ENCODE data around the gene PCDHGC3.

DNA sequence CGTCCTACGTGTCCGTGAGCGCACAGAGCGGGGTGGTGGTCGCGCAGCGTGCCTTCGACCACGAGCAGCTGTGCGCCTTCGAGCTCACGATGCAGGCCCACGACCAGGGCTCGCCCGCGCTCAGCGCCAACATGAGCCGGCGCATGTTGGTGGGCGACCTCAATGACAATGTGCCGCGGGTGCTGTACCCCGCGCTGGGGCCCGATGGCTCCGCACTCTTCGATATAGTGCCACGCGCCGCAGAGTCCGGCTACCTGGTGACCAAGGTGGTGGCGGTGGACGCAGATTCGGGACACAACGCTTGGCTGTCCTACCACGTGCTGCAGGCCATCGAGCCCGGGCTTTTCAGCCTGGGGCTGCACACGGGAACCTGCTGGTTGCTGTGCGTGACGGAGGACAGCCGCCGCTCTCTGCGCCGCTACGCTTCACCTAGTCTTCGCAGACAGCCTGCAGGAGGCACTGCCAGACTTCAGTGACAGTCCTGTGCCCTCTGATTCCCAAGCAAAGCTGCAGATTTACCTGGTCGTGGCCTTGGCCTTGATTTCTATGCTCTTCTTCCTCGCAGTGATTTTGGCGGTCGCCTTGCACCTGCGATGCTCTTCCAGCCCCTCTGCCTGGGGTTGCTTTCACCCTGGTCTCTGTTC, 47.9 kb upstream of the PCDHGC3 start:
- TF ChIP-seq, protein P1, sequence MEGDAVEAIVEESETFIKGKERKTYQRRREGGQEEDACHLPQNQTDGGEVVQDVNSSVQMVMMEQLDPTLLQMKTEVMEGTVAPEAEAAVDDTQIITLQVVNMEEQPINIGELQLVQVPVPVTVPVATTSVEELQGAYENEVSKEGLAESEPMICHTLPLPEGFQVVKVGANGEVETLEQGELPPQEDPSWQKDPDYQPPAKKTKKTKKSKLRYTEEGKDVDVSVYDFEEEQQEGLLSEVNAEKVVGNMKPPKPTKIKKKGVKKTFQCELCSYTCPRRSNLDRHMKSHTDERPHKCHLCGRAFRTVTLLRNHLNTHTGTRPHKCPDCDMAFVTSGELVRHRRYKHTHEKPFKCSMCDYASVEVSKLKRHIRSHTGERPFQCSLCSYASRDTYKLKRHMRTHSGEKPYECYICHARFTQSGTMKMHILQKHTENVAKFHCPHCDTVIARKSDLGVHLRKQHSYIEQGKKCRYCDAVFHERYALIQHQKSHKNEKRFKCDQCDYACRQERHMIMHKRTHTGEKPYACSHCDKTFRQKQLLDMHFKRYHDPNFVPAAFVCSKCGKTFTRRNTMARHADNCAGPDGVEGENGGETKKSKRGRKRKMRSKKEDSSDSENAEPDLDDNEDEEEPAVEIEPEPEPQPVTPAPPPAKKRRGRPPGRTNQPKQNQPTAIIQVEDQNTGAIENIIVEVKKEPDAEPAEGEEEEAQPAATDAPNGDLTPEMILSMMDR (IDR thresholded peaks at IDR 0.05) = no peak
- no peak for TF ChIP-seq POLR2A (IDR thresholded peaks at IDR 0.05)
